ENCODE results near the gene GALR3.

DNA sequence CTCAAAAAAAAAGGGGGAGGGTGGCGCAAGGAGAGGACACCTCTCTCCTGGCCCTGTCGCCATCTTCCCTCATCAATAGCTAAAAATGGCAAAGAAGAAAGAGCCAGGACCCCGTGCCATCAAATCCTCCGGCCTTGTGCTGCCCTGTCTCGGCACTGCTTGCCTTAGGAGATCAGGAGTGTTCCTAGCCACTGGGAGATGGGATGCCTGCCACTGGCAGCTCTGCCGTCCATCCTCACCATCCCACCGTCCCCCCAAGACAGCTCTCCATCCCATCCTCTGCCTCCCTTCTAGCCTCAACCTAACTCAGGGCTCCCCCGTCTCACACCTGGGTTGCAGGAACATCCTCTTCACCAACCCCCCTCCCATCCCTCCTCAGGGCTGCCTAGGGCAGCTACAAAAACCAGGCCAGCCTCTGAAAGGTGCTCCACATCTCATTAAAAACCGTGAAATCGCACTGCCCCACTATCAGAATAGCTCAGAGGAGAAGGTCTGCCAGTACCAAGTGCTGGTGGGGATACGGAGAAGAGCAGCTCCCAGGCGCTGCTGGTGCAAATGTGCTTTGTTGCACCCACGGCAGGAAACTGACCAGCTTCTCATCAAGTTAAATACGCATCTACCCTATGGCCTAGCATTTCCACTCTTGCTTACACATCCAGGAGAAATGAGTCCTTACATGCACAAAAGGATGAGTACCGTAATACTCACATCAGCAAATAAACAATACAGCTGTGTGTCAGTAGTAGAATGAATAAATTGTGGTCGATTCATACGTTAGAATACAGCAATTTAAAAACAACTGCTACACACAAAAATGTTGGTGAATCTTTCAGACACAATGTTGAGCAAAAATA, 47.2 kb upstream of the GALR3 start:
- TF ChIP-seq SUZ12 (IDR thresholded peaks at IDR 0.05) = no peak
- no peak for TF ChIP-seq NFRKB (IDR thresholded peaks at IDR 0.05)
- TF ChIP-seq SP1 (IDR thresholded peaks at IDR 0.05) = no peak
- no peak for TF ChIP-seq FOXA1 (IDR thresholded peaks at IDR 0.05)
- TF ChIP-seq TARDBP (IDR thresholded peaks at IDR 0.05) = no peak
- no peak for TF ChIP-seq L3MBTL2 (conservative IDR thresholded peaks at IDR 0.05)
- TF ChIP-seq ELF4 (IDR thresholded peaks at IDR 0.05) = no peak
- no peak for TF ChIP-seq BHLHE40 (IDR thresholded peaks at IDR 0.05; ENCODE audit: borderline replicate concordance)
- no peak for TF ChIP-seq LEF1 (IDR thresholded peaks at IDR 0.05; ENCODE audit: borderline replicate concordance)

Data from HEK293T (cell line).